ENCODE data around the gene ARMS2.

GRCh38 chr10:122505011-122505410 is 50.6 kb downstream of the ARMS2 start:
- no peak for TF ChIP-seq CTCF (conservative IDR thresholded peaks at IDR 0.05; ENCODE audit: low read length)
- no peak for TF ChIP-seq EZH2phosphoT487 (IDR thresholded peaks at IDR 0.05; ENCODE audit: borderline replicate concordance)
